GM18519 (cell line): ENCODE data around the gene FSD2.
"Not testable (repeated sequence)": the region's sequence is repeated elsewhere in the genome, so short reads cannot be mapped to it uniquely, and the experiment has no call there.

Source experiments
- ATAC-seq: cut with Tn5 transposase; IDR thresholded peaks from one replicate; pipeline ENCODE4 v1.9.1; 2021; ENCODE audit warnings: mild to moderate bottlenecking, moderate library complexity; ENCODE audit not compliant: unreplicated experiment, low FRiP score

FSD2 gene

GRCh38 chr15:82748315-82748714 lies 57.6 kb downstream of the FSD2 start:
- no peak for ATAC-seq

- no peak for ATAC-seq
These were observed 62.1 kb downstream of the FSD2 start for GRCh38 chr15:82743810-82744209.

- no peak for ATAC-seq
These were observed 63.7 kb downstream of the FSD2 start for GRCh38 chr15:82742134-82742533.

- ATAC-seq, result no peak
These were observed 66.8 kb downstream of the FSD2 start for GRCh38 chr15:82739086-82739485.

- ATAC-seq, result no peak
These were observed 67.9 kb downstream of the FSD2 start for GRCh38 chr15:82737975-82738374.

GRCh38 chr15:82731527-82731926 lies 74.3 kb downstream of the FSD2 start:
- no peak for ATAC-seq

GRCh38 chr15:82730022-82730530 lies 75.8 kb downstream of the FSD2 start:
- no peak for ATAC-seq

- ATAC-seq, result no peak
These were observed 79.1 kb downstream of the FSD2 start for GRCh38 chr15:82726816-82727215.

GRCh38 chr15:82715003-82715402 lies 90.9 kb downstream of the FSD2 start:
- ATAC-seq, result no peak

- no peak for ATAC-seq
These were observed 91.9 kb downstream of the FSD2 start for GRCh38 chr15:82714016-82714415.

GRCh38 chr15:82712036-82712435 lies 93.8 kb downstream of the FSD2 start:
- no peak for ATAC-seq

- ATAC-seq, result no peak
These were observed 94.9 kb downstream of the FSD2 start for GRCh38 chr15:82710926-82711490.

- no peak for ATAC-seq
These were observed 95.7 kb downstream of the FSD2 start for GRCh38 chr15:82710208-82710555.

- peak; percentile 84 for ATAC-seq
These were observed 96.3 kb downstream of the FSD2 start, which contains the start of gene AP3B2 for GRCh38 chr15:82709421-82710207. AP3B2 (minus strand) TSS chr15:82709875; CDS start chr15:82709706, 169 bp downstream.

- no peak for ATAC-seq
These were observed 96.8 kb downstream of the FSD2 start for GRCh38 chr15:82709081-82709420.

GRCh38 chr15:82705856-82706255 lies 100.0 kb downstream of the FSD2 start:
- ATAC-seq, result not testable (repeated sequence)
